ENCODE results near the gene ZNF521.
A peak's percentile ranks its signal among the peaks of the same experiment; 100 is the strongest.

The ZNF521 gene

DNA sequence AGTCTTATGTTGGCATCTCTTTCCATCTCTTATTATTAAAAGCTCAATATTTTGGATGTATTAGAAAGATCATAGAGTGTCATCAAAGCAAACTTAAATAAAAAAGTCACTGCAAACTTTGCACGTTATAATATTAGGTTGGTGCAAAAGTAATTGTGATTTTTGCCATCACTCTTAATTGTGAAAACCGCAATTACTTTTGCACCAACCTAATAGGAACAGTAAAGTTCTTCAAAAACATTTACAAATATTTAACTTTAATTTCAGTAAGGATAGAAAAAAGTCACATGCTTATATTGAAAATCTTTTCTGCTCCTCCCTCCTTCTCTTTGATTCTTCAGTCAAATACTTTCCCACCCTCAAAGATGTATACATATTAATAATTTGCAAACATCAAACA is 51.5 kb downstream of the ZNF521 start:
- no peak overlapping the region for H2AFZ ChIP-seq (ENCODE audit: low read length)
- no peak overlapping the region for H2AK5ac ChIP-seq (ENCODE audit: low read depth, low read length)
- no peak overlapping the region for H2BK5ac ChIP-seq (ENCODE audit: low read length)
- DNase-seq (ENCODE audit: low spot score), result no peak
- H3K23ac ChIP-seq (ENCODE audit: low read depth, low read length, poor library complexity), result no peak overlapping the region
- H2BK120ac ChIP-seq (ENCODE audit: low read depth, low read length), result no peak overlapping the region
- H4K91ac ChIP-seq (ENCODE audit: low read depth, low read length, poor library complexity), result no peak overlapping the region
- no peak overlapping the region for H3K9ac ChIP-seq (ENCODE audit: low read depth, low read length, poor library complexity)
- peaks cover 0 to 11% of the 10 kb centered on the region in 2 donors for H3K9me3 ChIP-seq (replicated peaks in 1 of 2; ENCODE audit: control insufficient read depth in 2 of 2, insufficient read depth in 1 of 2, low read depth in 1 of 2, low read length in 2 of 2)
- H3K27ac ChIP-seq (replicated peaks; ENCODE audit: low read length), result no peak overlapping the region
- H3K36me3 ChIP-seq (replicated peaks in 1 of 2; ENCODE audit: control insufficient read depth in 2 of 2, insufficient read depth in 2 of 2, low read length in 2 of 2), result peaks cover 9 to 82% of the 10 kb centered on the region in 2 donors
- no peak overlapping the region for H2BK15ac ChIP-seq (ENCODE audit: low read length)
- H4K8ac ChIP-seq (ENCODE audit: low read depth, low read length), result no peak overlapping the region
- H3K14ac ChIP-seq (ENCODE audit: low read length), result no peak overlapping the region
- H3K4ac ChIP-seq (ENCODE audit: low read length), result no peak overlapping the region
- no peak overlapping the region for H3K4me3 ChIP-seq (ENCODE audit: low read length in 2 of 2)
- no peaks in the 10 kb centered on the region for H3K27me3 ChIP-seq (ENCODE audit: control insufficient read depth in 3 of 3, insufficient read depth in 3 of 3, low read depth in 1 of 3, low read length in 3 of 3)
- no peak overlapping the region for H3K4me2 ChIP-seq (ENCODE audit: insufficient read depth, low read length, poor library complexity, severe bottlenecking)
- H2BK12ac ChIP-seq (ENCODE audit: low read length), result no peak overlapping the region
- H3K4me1 ChIP-seq (ENCODE audit: control insufficient read depth in 2 of 2, insufficient read depth in 1 of 2, low read depth in 1 of 2, low read length in 2 of 2), result peaks cover 0 to 3% of the 10 kb centered on the region in 2 donors
- H3K79me1 ChIP-seq (ENCODE audit: low read depth, low read length), result peaks cover 3% of the 10 kb centered on the region
- no peak overlapping the region for H3K18ac ChIP-seq (ENCODE audit: low read length)
- no CpG with 5 or more reads among the region's 2 CpGs for WGBS, 2 donors (ENCODE audit: extremely low coverage in 2 of 2, insufficient read length in 2 of 2, insufficient replicate concordance in 1 of 2)

GRCh38 chr18:25299426-25300300 is 52.3 kb downstream of the ZNF521 start:
- Histone ChIP-seq H3K23ac (ENCODE audit: low read depth, low read length, poor library complexity) (no peak overlapping the region), H3K18ac (ENCODE audit: low read length) (no peak overlapping the region), H2BK5ac (ENCODE audit: low read length) (no peak overlapping the region), H2BK120ac (ENCODE audit: low read depth, low read length) (no peak overlapping the region), H2AFZ (ENCODE audit: low read length) (no peak overlapping the region), H3K9me3 (replicated peaks in 1 of 2; ENCODE audit: control insufficient read depth in 2 of 2, insufficient read depth in 1 of 2, low read depth in 1 of 2, low read length in 2 of 2) (peaks cover 0 to 11% of the 10 kb centered on the region in 2 donors), H3K14ac (ENCODE audit: low read length) (no peak overlapping the region), H3K27me3 (ENCODE audit: control insufficient read depth in 3 of 3, insufficient read depth in 3 of 3, low read depth in 1 of 3, low read length in 3 of 3) (no peaks in the 10 kb centered on the region), H2BK15ac (ENCODE audit: low read length) (no peak overlapping the region), H3K9ac (ENCODE audit: low read depth, low read length, poor library complexity) (no peak overlapping the region), H4K8ac (ENCODE audit: low read depth, low read length) (no peak overlapping the region), H3K4ac (ENCODE audit: low read length) (no peak overlapping the region), H3K36me3 (replicated peaks in 1 of 2; ENCODE audit: control insufficient read depth in 2 of 2, insufficient read depth in 2 of 2, low read length in 2 of 2) (peaks cover 9 to 84% of the 10 kb centered on the region in 2 donors), H4K91ac (ENCODE audit: low read depth, low read length, poor library complexity) (no peak overlapping the region), H3K79me1 (ENCODE audit: low read depth, low read length) (peaks cover 3% of the 10 kb centered on the region), H3K4me1 (ENCODE audit: control insufficient read depth in 2 of 2, insufficient read depth in 1 of 2, low read depth in 1 of 2, low read length in 2 of 2) (peaks cover 0 to 3% of the 10 kb centered on the region in 2 donors), H3K27ac (replicated peaks; ENCODE audit: low read length) (no peak overlapping the region), H3K4me3 (ENCODE audit: low read length in 2 of 2) (no peak overlapping the region), H3K4me2 (ENCODE audit: insufficient read depth, low read length, poor library complexity, severe bottlenecking) (no peak overlapping the region), H2AK5ac (ENCODE audit: low read depth, low read length) (no peak overlapping the region), H2BK12ac (ENCODE audit: low read length) (no peak overlapping the region)
- DNase-seq (ENCODE audit: low spot score), result no peak
- WGBS, 2 donors (ENCODE audit: extremely low coverage in 2 of 2, insufficient read length in 2 of 2, insufficient replicate concordance in 1 of 2), result no CpG with 5 or more reads among the region's 8 CpGs

DNA sequence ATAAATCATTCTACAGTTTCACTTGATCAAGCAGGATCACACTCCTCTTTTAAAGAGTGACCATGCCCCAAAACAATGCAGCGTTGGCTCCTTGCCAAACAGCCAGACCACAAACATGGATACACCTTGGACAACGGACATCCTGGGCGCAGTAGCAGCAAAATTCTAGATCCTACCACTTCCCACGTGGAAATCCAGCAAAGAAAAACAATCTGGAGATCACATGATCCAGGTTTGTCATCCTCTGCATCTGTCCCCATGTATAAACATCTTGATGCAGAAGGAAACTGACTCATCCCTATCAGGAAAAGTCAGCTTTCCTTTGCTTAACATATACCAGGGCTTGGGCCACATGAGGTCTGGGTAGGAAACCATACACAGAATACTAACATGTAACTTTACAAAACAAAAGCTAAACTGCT is 53.1 kb downstream of the ZNF521 start:
- H2BK5ac ChIP-seq (ENCODE audit: low read length), result no peak overlapping the region
- H3K4me3 ChIP-seq (ENCODE audit: low read length in 2 of 2), result no peak overlapping the region
- H2BK120ac ChIP-seq (ENCODE audit: low read depth, low read length), result no peak overlapping the region
- no peak overlapping the region for H3K9ac ChIP-seq (ENCODE audit: low read depth, low read length, poor library complexity)
- H3K79me1 ChIP-seq (ENCODE audit: low read depth, low read length), result peaks cover 3% of the 10 kb centered on the region
- H3K4me1 ChIP-seq (ENCODE audit: control insufficient read depth in 2 of 2, insufficient read depth in 1 of 2, low read depth in 1 of 2, low read length in 2 of 2), result peaks cover 0 to 3% of the 10 kb centered on the region in 2 donors
- H2AFZ ChIP-seq (ENCODE audit: low read length), result no peak overlapping the region
- H2AK5ac ChIP-seq (ENCODE audit: low read depth, low read length), result no peak overlapping the region
- no peak overlapping the region for H2BK15ac ChIP-seq (ENCODE audit: low read length)
- no peak overlapping the region for H2BK12ac ChIP-seq (ENCODE audit: low read length)
- peak overlapping the region; percentile 67 for H3K23ac ChIP-seq (ENCODE audit: low read depth, low read length, poor library complexity)
- no peak overlapping the region for H4K91ac ChIP-seq (ENCODE audit: low read depth, low read length, poor library complexity)
- H3K4ac ChIP-seq (ENCODE audit: low read length), result no peak overlapping the region
- no peak overlapping the region for H4K8ac ChIP-seq (ENCODE audit: low read depth, low read length)
- H3K27ac ChIP-seq (replicated peaks; ENCODE audit: low read length), result no peak overlapping the region
- no peaks in the 10 kb centered on the region for H3K27me3 ChIP-seq (ENCODE audit: control insufficient read depth in 3 of 3, insufficient read depth in 3 of 3, low read depth in 1 of 3, low read length in 3 of 3)
- peaks cover 0 to 11% of the 10 kb centered on the region in 2 donors for H3K9me3 ChIP-seq (replicated peaks in 1 of 2; ENCODE audit: control insufficient read depth in 2 of 2, insufficient read depth in 1 of 2, low read depth in 1 of 2, low read length in 2 of 2)
- no CpG with 5 or more reads among the region's 4 CpGs for WGBS, 2 donors (ENCODE audit: extremely low coverage in 2 of 2, insufficient read length in 2 of 2, insufficient replicate concordance in 1 of 2)
- no peak for DNase-seq (ENCODE audit: low spot score)
- H3K4me2 ChIP-seq (ENCODE audit: insufficient read depth, low read length, poor library complexity, severe bottlenecking), result no peak overlapping the region
- H3K14ac ChIP-seq (ENCODE audit: low read length), result no peak overlapping the region
- peaks cover 9 to 84% of the 10 kb centered on the region in 2 donors for H3K36me3 ChIP-seq (replicated peaks in 1 of 2; ENCODE audit: control insufficient read depth in 2 of 2, insufficient read depth in 2 of 2, low read length in 2 of 2)
- H3K18ac ChIP-seq (ENCODE audit: low read length), result no peak overlapping the region

DNA sequence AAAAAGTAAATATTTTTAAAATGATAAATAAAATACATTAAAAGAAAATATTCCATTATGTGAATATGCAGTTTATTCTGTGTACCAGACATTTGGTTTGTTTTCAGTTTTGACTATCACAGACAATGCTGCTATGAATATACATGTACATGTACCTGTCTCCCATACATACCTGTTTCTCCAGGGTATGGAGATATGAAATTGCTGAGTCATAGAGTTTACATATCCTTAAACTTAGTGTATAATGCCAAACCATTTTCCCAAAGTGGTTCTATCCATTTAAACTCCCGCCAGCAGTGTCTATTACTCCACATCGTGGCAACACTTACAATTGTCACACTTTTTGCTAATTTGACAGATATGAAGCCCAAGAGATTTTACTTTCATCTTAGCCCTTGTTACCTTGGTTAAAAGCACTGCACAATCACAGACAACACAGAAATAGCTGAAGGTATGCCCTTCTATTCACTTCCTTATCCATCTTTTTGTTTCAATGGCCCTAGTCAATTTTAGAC is 56.3 kb downstream of the ZNF521 start:
- Histone ChIP-seq H3K36me3 (replicated peaks in 1 of 2; ENCODE audit: control insufficient read depth in 2 of 2, insufficient read depth in 2 of 2, low read length in 2 of 2) (peaks cover 4 to 84% of the 10 kb centered on the region in 2 donors), H3K18ac (ENCODE audit: low read length) (no peak overlapping the region), H2BK5ac (ENCODE audit: low read length) (no peak overlapping the region), H4K8ac (ENCODE audit: low read depth, low read length) (no peak overlapping the region), H3K27me3 (ENCODE audit: control insufficient read depth in 3 of 3, insufficient read depth in 3 of 3, low read depth in 1 of 3, low read length in 3 of 3) (no peaks in the 10 kb centered on the region), H3K4me1 (ENCODE audit: control insufficient read depth in 2 of 2, insufficient read depth in 1 of 2, low read depth in 1 of 2, low read length in 2 of 2) (peaks cover 0 to 3% of the 10 kb centered on the region in 2 donors), H3K4ac (ENCODE audit: low read length) (no peak overlapping the region), H3K79me1 (ENCODE audit: low read depth, low read length) (peaks cover 1% of the 10 kb centered on the region), H4K91ac (ENCODE audit: low read depth, low read length, poor library complexity) (no peak overlapping the region), H2BK12ac (ENCODE audit: low read length) (no peak overlapping the region), H3K27ac (replicated peaks; ENCODE audit: low read length) (no peak overlapping the region), H3K14ac (ENCODE audit: low read length) (no peak overlapping the region), H2BK120ac (ENCODE audit: low read depth, low read length) (no peak overlapping the region), H3K9ac (ENCODE audit: low read depth, low read length, poor library complexity) (no peak overlapping the region), H3K4me2 (ENCODE audit: insufficient read depth, low read length, poor library complexity, severe bottlenecking) (no peak overlapping the region), H2BK15ac (ENCODE audit: low read length) (no peak overlapping the region), H3K9me3 (replicated peaks in 1 of 2; ENCODE audit: control insufficient read depth in 2 of 2, insufficient read depth in 1 of 2, low read depth in 1 of 2, low read length in 2 of 2) (no peaks in the 10 kb centered on the region), H2AFZ (ENCODE audit: low read length) (no peak overlapping the region), H3K4me3 (ENCODE audit: low read length in 2 of 2) (no peak overlapping the region), H3K23ac (ENCODE audit: low read depth, low read length, poor library complexity) (no peak overlapping the region), H2AK5ac (ENCODE audit: low read depth, low read length) (no peak overlapping the region)
- DNase-seq (ENCODE audit: low spot score), result no peak
- WGBS, 2 donors (ENCODE audit: extremely low coverage in 2 of 2, insufficient read length in 2 of 2, insufficient replicate concordance in 1 of 2), result no CpG with 5 or more reads among the region's 2 CpGs
